Measurements from ENCODE around the gene DUOX2.
"Not testable (repeated sequence)": the region's sequence is repeated elsewhere in the genome, so short reads cannot be mapped to it uniquely, and the experiment has no call there.

DUOX2 gene

DNA sequence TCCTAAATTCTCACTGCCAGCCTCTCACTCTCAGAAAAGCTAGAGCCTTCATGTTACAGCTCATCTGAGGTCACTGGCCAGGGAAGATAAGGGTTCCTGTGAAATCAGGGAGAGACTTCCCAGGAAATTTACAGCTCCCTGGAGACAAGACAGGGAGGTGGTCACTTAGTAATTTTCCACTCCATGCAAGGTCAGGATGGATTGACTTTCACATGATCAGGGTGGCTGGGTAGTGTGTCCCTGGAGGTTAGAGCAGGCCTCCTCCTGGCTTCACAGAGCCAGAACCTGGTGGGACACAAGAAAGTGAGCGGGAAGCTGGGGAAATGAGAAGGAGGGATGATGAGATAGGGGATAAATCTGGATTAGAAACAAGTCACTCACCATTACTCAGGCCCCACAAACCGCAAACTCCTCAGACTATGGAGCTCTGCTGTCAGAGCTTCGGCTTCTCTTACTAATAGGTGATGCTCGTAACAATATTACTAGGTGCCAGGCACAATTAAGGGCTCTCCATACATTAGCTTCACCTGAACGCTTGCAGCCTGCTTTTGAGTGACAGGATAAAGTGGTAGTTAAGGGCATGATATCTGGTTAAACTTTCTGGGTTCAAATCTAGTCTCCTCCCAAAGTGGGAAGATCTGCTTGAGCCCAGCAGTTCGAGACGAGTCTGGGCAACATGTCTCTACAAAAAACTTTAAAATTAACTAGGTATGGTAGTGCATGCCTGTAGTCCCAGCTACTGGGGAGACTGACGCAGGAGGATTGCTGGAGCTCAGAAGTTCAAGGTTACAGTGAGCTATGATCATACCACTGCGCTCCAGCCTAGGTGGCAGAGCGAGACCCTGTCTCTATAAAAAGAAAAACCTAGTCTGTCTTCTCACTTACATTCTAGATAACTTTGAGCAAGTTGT lies 24.9 kb downstream of the DUOX2 start:
- CTCF ChIA-PET = interaction anchor here (1.4 to 1.6 kb wide), 2 partner anchors 29 kb away, joined by 4 to 5 read pairs; no protein-coding TSS in a partner anchor
- TF ChIP-seq, protein P1, sequence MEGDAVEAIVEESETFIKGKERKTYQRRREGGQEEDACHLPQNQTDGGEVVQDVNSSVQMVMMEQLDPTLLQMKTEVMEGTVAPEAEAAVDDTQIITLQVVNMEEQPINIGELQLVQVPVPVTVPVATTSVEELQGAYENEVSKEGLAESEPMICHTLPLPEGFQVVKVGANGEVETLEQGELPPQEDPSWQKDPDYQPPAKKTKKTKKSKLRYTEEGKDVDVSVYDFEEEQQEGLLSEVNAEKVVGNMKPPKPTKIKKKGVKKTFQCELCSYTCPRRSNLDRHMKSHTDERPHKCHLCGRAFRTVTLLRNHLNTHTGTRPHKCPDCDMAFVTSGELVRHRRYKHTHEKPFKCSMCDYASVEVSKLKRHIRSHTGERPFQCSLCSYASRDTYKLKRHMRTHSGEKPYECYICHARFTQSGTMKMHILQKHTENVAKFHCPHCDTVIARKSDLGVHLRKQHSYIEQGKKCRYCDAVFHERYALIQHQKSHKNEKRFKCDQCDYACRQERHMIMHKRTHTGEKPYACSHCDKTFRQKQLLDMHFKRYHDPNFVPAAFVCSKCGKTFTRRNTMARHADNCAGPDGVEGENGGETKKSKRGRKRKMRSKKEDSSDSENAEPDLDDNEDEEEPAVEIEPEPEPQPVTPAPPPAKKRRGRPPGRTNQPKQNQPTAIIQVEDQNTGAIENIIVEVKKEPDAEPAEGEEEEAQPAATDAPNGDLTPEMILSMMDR (IDR thresholded peaks at IDR 0.05; ENCODE audit: insufficient read depth, low read length, missing control alignments) = no peak
- H3K4me3 ChIP-seq (ENCODE audit: low read depth, low read length) = no peak overlapping the region
- POLR2A ChIA-PET = no interaction called here
- DNase-seq (ENCODE audit: low read depth, low spot score) = no peak

DNA sequence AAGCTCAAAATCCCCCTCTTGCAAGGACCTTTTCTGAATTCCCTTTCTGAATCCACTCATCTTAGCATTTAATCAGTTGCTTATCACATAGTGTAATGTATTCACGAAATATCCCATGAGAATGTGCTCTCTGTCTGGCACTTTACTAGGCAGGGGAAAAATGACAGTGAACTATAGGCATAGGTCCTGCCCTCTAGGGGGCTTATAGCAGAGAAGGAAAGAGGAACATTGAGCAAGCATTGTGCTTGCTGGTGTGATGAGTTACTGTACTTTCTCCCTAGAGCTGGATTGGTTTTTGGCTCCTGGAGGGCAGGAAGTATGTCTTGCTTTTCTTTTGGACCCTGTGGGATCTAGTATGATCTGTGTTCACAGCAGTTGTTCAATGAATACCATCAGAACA lies 26.5 kb downstream of the DUOX2 start:
- TF ChIP-seq, protein P1 (IDR thresholded peaks at IDR 0.05; ENCODE audit: insufficient read depth, low read length, missing control alignments) = no peak
- H3K4me3 ChIP-seq (ENCODE audit: low read depth, low read length) = no peak overlapping the region
- POLR2A ChIA-PET = no interaction called here
- CTCF ChIA-PET = interaction anchor here (1.4 to 1.6 kb wide), 2 partner anchors 31 kb away, joined by 5 to 9 read pairs; no protein-coding TSS in a partner anchor
- DNase-seq (ENCODE audit: low read depth, low spot score) = no peak

DNA sequence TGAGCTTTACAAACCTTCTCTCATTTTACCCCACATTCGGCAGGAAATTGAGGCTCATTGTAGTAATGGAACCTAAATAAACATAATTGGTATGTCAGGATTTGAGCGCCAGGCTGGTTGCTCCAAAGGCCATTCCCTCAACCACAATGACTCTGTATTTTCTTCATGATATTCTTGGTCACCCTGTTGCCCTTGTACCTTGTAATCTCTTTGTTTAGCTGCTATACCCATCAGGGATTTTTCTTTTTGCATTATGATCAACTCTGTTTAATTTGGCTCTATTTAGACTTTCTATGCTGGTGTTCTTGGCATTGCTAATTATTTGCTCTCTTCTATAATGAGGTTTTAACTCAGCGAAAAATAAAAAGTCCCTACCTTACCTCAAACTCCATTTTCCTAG lies 29.8 kb downstream of the DUOX2 start:
- ChIA-PET POLR2A (no interaction called here), CTCF (interaction anchor here (1.0 to 1.2 kb wide), 2 partner anchors 34 kb away, joined by 3 to 4 read pairs; no protein-coding TSS in a partner anchor)
- DNase-seq (ENCODE audit: low read depth, low spot score) = no peak
- no peak overlapping the region for H3K4me3 ChIP-seq (ENCODE audit: low read depth, low read length)
- TF ChIP-seq, protein P1 (IDR thresholded peaks at IDR 0.05; ENCODE audit: insufficient read depth, low read length, missing control alignments) = no peak

DNA sequence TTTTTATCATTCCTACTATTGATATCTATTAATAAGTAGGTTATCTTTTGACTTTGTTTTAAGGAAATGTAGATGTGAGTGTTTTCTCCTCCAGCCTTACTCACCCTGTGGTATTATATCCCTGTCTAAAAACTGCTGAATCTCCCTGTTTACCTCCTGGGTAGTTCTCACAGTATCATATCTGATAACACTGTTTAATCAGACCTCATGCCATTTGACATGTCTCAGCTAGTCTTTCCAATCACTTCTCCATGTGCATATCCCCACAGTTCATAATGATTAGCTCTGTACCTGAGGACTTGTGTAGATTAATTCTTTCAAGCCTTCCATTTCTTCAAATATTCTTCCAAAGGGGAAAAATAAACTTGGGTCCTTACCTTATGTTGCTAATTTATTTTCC lies 30.7 kb downstream of the DUOX2 start:
- ChIA-PET CTCF (interaction anchor here (1.2 kb wide), 1 partner anchor 35 kb away, joined by 4 read pairs; no protein-coding TSS in a partner anchor), POLR2A (no interaction called here)
- TF ChIP-seq, protein P1 (IDR thresholded peaks at IDR 0.05; ENCODE audit: insufficient read depth, low read length, missing control alignments) = no peak
- DNase-seq (ENCODE audit: low read depth, low spot score) = no peak
- H3K4me3 ChIP-seq (ENCODE audit: low read depth, low read length) = no peak overlapping the region

DNA sequence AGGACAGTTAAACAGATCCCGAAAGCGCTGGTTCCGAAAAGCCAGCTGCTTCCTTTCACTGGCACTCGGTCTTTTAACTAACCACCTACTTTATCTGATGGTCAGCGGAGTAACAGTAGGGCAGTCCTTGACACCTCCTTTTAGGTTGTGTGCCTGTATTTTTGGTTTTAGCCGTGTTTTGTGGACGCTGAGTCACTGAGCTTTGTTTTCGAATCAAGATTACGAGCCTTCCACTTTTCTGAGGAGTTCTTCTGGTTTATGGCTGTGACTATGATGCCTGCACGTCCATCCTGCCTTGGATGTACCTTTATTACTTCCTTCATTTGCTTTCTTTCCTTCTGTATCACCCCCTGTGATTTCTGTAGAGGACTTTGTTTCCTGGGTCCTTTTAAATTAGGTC lies 31.6 kb downstream of the DUOX2 start:
- DNase-seq (ENCODE audit: low read depth, low spot score); CTCF ChIA-PET; H3K4me3 ChIP-seq (ENCODE audit: low read depth, low read length); POLR2A ChIA-PET: not testable (repeated sequence)

- CTCF ChIA-PET = interaction anchor here (1.1 kb wide), 1 partner anchor 44 kb away, joined by 4 read pairs; no protein-coding TSS in a partner anchor
- DNase-seq (ENCODE audit: low read depth, low spot score); POLR2A ChIA-PET: not testable (repeated sequence)
Measured at GRCh38 chr15:45080593-45080992, 33.4 kb downstream of the DUOX2 start.

DNA sequence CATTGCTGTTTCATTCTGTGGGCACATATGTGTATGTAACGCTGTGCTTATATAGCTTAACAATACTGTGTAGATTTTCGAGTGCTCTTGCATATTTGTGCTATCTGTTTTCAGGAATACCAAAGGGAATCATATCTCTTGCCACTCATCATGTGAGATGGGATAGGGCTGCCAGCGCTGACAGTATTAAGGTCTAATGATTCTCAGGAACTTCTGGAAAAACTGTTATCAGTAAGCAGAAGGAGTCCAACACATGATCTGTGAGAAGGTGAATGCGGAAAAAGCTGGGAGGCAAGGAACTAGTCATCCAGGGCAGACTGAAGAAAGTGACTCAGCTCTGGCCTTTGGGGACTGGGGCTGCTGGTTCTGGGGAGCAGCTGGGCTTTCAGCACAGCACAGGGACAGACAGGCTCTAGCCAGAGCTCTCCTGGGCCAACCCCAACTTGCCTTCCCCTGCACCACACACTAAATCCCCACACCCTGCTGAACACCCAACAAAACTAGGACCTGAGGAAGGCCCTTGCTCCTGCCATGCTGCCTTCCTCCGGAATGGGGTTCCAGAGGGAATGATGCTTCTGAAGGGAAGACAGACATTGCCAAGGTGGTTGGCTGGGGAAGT lies 34.2 kb downstream of the DUOX2 start:
- CTCF ChIA-PET; DNase-seq (ENCODE audit: low read depth, low spot score); POLR2A ChIA-PET: not testable (repeated sequence)

More at GRCh38 chr15:45080593-45080992, 33.4 kb downstream of the DUOX2 start:
- not testable (repeated sequence) for H3K4me3 ChIP-seq (ENCODE audit: low read depth, low read length)

GRCh38 chr15:45079201-45079600 lies 34.8 kb downstream of the DUOX2 start:
- CTCF ChIA-PET; POLR2A ChIA-PET; DNase-seq (ENCODE audit: low read depth, low spot score); H3K4me3 ChIP-seq (ENCODE audit: low read depth, low read length): not testable (repeated sequence)

More for the DNA sequence above, 34.2 kb downstream of the DUOX2 start:
- H3K4me3 ChIP-seq (ENCODE audit: low read depth, low read length) = not testable (repeated sequence)

- H3K4me3 ChIP-seq (ENCODE audit: low read depth, low read length); DNase-seq (ENCODE audit: low read depth, low spot score); POLR2A ChIA-PET; CTCF ChIA-PET: not testable (repeated sequence)
Measured at GRCh38 chr15:45077391-45077790, 36.6 kb downstream of the DUOX2 start.

GRCh38 chr15:45075440-45076320 lies 38.3 kb downstream of the DUOX2 start:
- POLR2A ChIA-PET; H3K4me3 ChIP-seq (ENCODE audit: low read depth, low read length); CTCF ChIA-PET; DNase-seq (ENCODE audit: low read depth, low spot score): not testable (repeated sequence)

DNA sequence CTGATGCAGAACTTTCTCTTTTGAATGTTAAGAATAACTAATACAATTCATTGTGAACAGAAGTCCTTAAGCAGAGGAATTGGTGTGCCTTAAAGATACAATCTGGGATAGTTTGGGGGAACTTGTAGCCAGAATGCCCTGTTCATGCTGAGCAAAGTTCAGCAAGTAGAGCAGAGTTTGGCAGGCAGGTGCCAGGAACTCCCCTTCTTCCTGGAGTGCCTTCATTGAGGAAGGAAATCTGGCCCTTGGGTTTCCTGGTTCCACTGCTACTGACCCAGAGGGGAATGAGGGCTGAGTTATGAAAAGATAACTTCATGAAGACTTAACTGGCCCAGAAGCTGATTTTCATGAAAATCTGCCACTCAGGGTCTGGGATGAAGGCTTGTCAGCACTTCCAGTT lies 40.4 kb downstream of the DUOX2 start:
- CTCF ChIA-PET; DNase-seq (ENCODE audit: low read depth, low spot score); POLR2A ChIA-PET; H3K4me3 ChIP-seq (ENCODE audit: low read depth, low read length): not testable (repeated sequence)

All from AG04449 (cell line).